GM18499 (cell line): ENCODE data around the gene RDH5.

ENCODE experiments used
- ATAC-seq: cut with Tn5 transposase; IDR thresholded peaks from one replicate; pipeline ENCODE4 v1.9.1; 2021; ENCODE audit warnings: moderate number of reproducible peaks; ENCODE audit not compliant: insufficient read depth, unreplicated experiment

RDH5 gene

DNA sequence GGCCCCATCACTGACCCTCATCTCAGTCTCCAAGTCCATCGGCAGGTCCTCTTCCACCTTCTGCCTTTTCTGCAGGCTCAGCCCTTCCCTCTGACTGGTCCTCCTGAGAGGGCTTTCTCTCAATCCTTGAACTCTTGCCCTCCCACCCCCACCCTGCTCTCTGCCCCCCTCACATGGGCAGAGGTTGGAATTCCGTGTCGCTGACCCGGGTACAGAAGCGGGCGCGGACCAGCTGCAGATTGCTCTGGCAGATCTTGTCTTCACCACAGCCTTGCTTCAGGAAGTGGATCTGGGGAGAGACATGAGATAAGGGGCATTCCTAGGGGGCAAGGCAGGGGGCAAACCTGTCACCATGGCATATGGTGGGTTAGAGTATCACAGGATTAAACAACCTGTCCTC lies 24.8 kb upstream of the RDH5 start:
- ATAC-seq: no peak

DNA sequence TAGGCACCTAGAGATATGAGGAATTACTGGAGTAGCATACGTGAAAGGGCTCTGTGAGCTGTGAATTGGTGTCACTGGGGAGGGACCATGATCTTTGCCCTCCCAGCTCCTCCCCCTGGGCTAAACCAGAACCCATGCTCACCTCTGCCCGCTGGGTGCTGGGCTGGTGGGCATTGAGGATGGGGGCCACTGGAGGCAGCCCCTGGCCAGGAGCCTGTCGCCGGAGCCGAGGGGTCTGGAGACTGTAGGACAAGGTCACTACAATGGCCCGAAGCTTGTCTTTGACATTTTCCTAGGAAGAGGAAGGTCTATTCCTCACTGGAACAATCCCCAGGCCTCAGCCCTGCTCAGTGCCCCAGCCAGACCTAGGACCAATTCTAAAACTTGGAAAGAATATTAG lies 24.1 kb upstream of the RDH5 start:
- no peak for ATAC-seq

DNA sequence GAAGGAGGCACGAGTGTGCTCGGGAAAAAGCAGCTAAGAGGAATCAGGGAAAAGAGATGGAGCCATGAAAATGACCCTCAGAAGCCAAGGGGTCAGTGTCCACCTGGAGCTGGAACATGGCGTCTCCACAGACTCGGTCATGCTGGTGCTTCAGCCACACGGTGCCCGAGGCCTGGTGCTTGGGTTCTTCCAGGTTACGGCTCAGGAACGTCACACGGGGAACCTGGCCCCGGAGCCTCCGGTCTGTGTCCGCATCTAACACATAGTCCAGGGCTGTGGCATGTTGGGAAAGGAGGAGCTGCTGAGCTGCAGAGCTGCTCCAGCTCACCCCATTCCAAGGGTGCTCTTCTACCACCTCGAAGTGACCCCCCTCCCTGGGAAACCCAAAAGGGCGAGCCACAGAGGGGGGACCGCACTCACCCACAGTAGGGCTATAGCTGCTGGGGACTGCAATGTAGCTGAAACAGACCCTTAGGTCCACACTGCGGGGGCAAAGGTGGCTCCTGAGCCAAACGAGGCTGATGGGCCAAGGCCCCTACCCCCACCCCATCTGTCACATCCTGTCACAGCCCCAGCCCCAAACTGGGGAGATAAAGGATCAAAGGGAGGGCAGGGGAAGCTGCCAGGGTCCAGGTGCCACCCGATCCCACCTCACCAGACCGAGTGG lies 23.3 kb upstream of the RDH5 start:
- no peak for ATAC-seq

DNA sequence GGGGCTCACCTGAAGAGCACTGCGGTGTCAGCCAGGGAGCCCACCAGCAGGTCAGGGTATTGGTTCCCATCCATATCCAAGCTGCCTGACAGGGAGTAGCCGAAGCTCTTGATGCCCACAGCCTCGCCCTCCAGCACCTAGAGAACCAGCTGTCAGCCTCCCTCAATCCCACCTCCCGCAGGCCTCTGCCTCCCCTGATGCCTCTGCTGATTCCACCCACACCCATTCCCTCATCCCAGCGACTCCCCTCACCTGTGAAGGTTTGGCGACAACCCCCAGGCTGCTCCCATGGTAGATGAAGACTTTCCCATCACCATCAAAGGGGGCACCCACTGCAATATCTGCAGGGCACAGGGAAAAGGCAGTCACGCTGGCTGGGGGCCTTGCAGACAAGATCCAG lies 22.5 kb upstream of the RDH5 start:
- ATAC-seq: no peak

DNA sequence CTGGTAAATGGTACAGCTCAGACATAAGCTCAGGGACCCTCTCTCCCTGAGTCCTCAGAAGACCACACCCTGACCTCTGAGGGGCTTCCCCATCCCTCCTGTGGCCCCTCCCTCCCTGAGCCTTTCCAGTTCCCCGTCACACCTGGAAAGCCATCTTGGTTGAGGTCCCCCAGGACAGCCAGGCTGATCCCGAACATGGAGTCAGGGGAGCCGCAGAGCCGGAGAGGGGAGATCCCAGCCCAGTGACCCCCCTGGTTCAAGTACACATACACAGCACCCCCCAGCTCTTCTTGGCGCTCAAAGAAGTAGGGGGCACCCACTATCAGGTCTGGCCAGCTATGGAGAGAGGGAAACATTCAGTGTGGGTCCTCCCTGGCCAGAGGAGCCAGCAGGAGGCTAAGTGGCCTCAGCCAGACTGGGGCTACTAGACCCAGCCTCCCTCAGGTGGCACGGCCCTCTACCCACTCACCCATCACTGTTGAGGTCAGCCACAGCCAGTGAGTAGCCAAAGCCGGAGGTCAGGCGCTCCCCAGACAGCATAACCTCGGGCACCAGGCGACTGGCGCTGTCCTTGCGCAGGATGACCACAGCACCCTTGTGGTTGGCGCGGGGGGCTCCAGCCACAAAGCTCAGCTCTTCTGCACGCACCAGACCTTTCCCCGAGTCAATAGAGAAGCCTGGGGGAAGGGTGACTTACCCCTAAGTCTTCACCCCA lies 21.8 kb upstream of the RDH5 start:
- ATAC-seq: no peak

DNA sequence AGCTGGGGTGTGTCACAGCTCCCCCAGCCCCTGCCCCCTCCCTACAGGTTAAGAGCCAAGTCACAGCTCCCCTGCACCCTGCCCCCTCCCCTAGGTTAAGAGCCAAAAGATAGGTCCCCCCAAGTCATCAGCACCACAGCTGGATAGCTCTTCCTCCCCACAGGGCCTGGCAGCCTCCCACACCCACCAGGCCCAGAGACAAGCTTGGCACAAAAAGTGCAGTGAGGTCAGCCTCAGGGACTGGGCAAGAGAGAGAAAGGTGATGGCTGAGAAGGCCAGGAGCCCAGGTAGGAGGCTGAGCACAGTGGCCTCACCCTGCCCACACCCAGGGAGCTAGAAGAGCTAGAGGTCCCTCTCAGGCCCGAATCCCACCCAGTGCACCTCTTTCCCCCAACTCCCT lies 21.2 kb upstream of the RDH5 start:
- no peak for ATAC-seq

DNA sequence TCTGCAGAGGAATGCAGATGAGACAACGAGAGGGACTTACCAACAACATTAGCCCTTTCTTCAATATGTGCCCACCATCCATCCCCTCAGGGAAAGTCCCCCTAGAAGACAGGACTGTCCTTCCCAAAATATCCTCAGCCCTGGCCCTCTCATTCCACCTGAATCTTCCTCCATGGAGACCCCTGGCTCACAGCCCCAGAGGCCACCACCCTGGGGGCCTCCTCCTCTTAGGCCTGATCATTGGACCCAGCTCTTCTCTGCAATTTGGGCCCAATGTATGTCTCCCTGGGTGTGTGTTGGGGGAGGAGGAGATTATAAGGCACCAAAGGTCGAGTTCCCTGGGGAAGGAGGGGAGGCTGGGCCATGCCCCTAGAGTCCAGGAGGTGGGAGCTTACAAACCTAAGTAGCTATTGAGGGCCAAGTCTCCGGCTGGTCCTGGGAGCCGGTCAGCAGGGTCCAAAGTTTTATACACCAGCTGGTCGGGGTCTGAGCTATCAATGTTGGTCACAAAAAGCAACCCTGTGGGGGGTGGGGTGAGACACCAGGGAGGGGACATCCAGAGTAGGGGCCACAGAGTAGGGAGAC lies 20.6 kb upstream of the RDH5 start:
- no peak for ATAC-seq

DNA sequence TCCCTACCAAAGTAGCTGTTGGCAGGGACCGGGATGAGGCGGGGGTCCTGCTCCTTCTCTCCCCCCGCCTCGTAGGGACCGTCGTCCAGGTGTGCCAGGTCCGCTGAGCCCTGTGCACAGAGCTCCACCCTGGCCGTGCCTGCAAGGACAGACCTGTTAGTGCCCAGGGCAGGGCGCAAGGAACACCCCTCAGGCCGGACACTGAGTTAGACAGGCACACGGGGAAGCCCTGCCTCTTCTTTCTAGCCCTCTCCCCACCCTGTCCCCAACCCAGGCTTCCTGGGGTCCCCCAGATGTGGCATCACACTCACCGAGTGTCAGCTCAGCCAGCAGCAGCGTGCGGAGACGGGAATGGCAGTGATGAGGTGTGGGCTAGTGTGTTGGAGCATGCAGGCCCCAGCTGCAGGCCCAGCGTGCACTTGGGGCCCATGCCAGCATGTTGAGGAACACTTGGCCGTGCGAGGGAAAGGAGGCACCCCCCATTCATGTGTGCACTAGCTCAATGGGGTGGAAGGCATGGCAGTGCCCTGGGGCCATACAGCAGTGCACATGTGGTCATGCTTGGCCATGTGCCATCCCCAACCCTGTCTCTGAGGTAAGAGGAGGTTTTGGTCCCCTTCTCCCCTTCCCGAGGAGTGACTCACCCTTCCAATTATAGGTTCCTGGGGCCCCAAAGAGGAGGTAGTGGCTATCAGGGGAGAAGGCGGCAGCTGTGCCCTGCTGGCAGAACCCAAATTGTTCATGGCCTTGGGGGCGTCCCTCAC lies 19.8 kb upstream of the RDH5 start:
- no peak for ATAC-seq

DNA sequence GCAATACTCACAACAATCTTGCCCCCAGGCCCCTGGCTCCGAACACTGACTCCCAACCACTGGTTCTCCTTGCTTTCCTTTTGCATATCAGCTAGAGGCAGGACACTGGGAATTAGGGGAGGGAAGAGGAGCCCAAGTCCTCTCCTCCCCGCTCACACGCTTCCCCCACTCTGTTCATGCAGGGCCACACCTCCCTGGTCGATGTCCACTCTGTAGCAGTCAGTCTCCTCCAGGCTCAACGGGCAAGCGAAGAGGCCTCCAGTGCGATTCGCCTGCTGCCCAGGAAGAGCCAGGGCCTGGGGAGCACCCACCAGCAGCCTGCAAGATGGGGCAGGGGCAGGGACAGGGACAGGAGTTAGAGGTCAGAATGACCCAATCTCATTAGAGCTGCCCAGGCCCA lies 17.3 kb upstream of the RDH5 start:
- ATAC-seq: no peak

DNA sequence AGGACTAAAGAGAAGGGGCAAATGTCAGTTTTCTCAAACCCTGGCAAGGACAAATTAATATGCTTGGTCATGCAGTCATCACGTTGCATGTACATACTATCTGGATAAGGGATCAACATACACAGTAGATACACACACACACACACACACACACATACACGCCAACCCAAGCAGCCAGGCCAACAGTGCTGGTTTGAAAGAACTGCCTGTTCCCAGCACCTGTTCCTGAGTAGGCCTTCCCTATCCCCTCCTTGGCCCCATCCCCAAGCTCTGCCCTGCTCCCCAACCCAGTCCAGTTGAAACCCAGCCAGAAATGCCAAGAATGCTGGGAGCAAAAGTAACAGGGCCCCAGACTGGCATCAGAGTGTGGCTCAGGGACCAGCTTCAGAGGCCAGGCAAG lies 16.9 kb upstream of the RDH5 start:
- ATAC-seq: no peak

DNA sequence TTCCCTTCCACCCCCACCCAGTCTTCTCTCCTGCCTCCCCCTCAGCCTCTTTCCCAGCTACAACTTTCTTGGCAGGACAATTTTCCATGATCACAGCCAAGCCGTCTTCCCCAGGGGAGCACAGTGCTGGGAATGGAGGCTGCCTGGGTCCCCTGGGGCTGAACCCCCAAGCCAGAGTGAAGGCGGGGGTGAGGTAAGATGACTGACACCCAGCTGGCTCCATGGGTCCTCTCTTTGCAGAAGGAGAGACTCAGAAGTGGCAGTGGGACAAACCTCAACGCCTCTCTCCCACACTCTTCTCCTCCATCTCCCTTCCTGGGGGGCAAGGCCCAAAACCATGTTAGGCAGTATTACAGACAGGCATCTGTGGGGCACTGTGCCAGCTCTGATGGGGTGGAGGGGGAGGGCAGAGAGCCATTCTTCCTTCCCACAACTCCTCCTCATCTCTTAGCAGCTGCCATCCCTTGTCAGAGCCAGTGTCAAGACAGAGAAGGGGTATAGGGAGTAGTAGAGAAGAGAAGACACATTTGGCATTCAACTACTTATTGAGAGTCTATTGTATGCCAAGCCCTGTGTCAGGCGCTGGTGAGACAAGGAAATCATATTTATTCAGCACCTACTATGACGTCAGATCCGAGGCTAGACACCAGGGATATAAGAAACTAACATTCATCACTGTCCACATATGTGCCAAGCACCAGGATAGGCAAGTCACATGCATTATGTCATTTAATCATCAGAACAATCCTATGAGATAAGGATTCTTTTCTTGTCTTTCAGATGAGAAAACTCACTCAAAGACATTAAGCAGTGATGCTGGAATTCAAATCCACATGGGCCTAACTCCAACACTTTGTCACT lies 16.1 kb upstream of the RDH5 start:
- no peak for ATAC-seq

DNA sequence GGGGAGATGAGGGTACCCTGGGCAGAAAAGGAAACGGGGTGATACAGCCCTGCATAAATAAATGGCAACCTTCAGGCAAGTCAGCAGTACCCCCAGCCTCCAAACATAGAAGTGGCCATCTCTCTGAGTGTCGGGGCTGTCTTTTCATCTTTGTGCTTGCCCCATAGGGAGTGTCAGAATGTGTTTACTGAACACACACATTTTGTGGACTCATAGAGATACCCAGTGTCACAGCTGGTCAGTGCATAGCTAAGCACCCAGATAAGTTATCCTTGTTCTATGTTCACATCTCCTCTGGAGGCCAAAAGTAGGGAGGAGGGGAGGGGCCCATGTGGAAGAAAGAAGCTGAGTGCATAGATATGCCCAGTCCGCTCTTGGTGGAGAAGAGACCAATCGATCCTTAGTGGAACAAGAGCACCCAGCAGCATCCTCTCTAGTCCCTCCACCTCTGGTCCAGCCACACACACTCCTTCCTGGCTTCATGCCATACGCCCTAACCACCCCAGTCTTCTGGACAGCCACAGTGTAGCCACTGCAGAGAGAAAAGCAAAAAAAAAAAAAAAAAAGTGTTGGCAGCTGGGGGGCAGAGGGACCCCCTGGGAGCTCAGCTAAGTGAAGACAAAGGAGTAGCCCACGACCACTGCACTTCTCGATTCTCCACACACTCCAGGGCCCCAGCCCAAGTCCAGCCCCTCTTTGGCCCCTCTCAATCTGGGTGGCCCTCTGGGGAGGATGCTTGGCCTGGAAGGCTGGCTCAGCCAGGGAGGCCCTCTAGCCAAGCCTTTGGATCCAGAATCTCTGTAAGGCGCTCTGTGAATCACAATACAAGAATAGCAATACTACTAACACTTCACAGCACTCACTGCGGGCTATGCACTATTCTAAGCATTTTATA lies 15.1 kb upstream of the RDH5 start:
- no peak for ATAC-seq

DNA sequence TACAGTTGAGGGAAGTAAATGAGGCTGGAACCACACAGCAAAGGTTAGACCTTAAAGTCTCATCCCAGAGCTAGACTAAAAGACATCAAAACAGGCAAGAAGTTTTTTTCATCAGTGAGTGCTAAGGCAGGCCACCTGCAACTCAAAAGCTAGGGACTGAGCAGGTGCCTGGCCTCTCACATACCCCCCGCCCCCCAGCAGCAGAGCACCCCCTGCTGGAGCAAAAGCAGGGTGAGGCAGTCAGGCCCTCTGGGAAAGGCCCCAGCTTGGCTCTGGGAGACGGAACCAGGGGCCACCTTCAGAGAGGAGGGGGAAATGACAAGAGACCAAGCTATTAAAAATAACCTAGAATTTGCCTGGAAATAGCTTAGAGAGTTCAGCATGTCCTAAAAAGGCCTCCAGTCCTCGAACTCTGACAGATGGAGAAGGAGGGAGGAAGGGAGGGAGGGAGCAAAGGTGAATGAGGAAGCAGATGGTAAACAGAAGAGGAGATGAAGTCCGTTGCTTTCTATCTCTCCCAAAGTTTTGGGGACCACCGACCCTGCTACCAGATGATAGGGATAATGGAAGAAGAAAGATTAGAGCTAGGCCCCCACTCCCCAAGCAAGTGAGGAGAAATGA lies 14.3 kb upstream of the RDH5 start:
- no peak for ATAC-seq

DNA sequence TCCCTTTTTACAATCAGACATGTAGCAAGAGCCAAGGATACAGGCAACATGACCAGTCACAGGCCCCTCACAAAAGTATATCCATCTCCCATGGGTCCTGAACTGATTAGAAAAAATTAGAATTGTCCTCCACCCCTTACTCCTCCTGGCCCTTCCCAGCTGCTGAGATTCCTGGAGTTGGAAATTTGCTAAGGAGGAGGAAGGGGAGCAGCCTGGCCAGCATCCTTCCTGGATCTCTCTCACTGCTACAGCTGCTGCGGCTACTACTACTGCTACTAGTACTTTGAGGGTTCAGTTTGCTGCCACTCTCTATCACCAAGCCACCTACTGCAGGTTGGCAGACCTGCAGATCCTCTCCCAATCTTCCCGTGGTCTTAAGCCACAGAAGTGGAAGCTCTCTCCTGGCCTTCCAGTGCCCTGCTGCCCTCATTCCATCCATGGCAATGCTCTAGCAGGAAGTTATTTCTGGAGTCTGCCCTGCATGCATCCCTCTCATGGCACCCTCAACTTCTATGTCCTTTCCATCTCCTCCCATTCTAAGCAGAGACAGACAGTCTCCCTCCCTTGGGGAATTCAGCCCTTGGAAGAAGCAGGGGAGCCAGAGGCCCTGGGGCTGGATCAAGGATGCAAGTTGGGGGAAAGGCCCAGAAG lies 13.5 kb upstream of the RDH5 start:
- no peak for ATAC-seq

DNA sequence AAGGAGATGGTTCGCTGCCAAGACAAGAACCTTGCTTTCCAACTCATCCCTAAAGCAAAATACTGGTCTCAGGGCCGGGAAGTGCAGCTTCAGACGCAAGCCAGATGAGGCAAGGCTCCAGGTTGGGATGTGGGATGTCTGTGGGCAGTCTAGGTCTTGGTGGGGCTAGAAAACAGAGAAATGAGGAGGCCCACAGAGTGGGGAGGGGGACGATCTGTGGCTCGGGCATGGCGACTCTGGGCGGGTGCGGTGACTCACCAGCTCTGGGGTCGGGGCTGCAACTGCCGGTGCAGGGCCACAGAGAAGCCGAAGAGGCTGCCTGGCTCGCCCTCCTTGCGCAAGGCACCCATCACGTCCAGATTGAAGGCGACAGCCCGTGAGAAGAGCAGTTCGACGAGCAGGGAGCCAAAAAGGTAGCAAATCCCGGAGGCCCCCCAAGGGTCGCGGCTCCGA lies 12.9 kb upstream of the RDH5 start:
- no peak for ATAC-seq

DNA sequence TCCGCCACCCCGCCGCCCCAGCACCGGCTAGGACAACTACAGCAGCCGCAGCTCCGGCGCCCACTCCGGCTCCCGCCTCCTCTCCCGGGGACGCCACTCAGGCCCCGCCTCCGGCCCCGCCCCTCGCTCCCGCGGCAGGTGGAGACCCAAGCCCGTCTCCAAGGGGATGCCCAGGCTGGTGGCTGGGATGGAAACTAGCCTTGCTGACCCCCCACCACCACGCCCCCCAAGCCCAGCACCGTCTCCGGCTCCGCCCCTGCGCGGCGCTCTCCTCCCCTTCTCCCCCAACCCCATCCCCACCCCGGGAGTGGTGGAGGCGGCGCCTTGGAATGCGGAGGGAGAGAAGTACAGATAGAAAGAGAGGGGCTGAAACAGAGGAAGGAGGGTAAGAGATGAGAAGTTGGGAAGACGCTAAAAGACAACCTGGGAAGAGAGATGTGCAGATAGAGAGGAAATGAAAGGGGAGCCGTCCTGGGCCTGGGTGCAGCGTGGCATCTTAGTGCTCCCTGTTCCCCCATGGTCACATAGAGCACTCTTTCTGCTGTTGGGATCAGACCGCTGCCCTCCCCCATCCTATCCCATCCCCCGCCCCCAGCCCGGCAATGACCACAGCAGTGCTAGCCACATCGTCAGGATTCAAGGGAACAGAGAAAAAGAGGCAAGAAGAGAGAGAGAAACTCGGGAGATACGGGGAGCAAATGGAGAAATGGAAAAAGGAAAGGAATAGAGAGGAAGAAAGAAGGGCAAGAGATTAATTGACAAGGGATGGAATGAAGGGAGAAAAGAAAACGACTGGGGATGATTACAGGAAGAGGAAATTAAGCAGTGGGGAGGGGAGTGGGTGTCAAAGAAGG lies 12.1 kb upstream of the RDH5 start, which contains the start of gene ITGA7:
Gene ITGA7 (minus strand): TSS at position 64 of the 854 bp plus-strand sequence. CDS start 222 bp downstream, outside the sequence.
- ATAC-seq: no peak

DNA sequence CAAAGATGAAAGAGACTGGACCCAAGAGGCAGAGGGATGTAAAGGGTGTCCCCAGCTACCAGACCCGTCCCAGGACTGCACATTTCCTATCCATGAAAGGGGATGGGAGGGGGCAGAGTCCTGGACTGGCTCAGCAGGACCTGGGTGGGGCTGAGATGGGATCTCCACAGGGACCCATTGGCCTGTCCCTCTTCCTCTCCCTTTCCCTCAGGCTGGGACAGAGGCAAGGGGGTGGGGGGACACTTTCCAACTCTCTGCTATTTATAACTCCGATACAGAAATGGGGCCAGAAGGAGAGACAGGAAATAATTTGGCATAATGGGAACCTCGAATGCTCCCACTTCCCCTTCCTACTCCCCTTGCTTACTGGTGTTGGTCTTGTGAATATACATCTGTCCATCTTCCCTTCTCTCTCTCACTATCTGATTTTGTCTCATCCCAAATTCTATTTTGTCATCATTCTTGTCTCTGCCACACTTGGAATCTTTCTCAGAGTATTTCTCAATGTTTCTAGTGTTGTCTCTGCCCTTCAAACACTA lies 11.4 kb upstream of the RDH5 start:
- no peak for ATAC-seq
